GM12873 (cell line): ENCODE data around the gene MRPS7.

Experiments used
- CTCF ChIP-seq: IDR thresholded peaks from 2 replicates; pipeline ENCODE4 v1.5.1; 2012; ENCODE audit warnings: low read depth, mild to moderate bottlenecking, moderate library complexity, low read length, control low read depth; ENCODE audit not compliant: insufficient read depth; ENCODE audit errors: missing control alignments

MRPS7 gene

GRCh38 chr17:75315541-75316243 is 54.0 kb downstream of the MRPS7 start:
- TF ChIP-seq CTCF = no peak
